ENCODE results near the gene JAKMIP2. TPM values are rescaled to one million over a fixed set of nuclear protein-coding genes. Genes with fewer than 3 reads are reported as not detected.

Gene JAKMIP2
- total RNA-seq, 1 experiment from 2014 or later, result not detected

DNA sequence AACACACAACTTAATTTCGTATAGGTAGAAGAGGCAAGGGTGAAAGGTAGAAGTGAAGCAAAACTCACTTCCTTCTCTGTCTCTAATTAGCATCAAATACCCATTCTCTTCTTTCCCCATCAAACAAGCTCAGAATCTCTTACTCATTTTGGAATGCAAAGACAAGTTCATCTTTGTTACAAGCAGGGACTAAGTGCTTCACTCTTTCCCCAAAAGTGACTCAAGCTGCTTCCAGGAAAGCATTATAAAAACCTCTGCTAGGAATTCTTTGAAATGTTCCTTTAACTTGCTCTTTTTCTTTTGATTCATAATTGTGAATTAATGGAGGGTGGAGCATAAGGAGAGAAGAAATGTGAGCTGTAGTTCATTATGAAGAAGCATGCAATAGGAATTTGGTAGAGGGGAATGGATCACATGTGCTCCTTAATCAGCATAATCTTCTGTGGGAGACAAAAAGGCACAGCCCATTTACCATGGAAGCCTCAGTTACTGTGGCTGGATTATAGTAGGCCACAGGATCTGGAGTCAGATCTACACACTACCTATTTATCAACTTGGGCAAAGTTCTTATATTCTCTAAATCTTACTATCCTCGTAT, 163.1 kb downstream of the JAKMIP2 start:
- POLR2A ChIA-PET (ENCODE audit: unreplicated experiment), result no interaction called here
- H3K4me3 ChIP-seq, result no peak overlapping the region
- DNase-seq, result peak in 1 of 2 experiments; percentile 11
- no peaks in the 10 kb centered on the region for H3K79me2 ChIP-seq (ENCODE audit: low read depth)
- no peak overlapping the region for H3K4me2 ChIP-seq
- TF ChIP-seq EZH2 (IDR thresholded peaks at IDR 0.05; ENCODE audit: low read depth), result no peak
- TF ChIP-seq, protein P1, sequence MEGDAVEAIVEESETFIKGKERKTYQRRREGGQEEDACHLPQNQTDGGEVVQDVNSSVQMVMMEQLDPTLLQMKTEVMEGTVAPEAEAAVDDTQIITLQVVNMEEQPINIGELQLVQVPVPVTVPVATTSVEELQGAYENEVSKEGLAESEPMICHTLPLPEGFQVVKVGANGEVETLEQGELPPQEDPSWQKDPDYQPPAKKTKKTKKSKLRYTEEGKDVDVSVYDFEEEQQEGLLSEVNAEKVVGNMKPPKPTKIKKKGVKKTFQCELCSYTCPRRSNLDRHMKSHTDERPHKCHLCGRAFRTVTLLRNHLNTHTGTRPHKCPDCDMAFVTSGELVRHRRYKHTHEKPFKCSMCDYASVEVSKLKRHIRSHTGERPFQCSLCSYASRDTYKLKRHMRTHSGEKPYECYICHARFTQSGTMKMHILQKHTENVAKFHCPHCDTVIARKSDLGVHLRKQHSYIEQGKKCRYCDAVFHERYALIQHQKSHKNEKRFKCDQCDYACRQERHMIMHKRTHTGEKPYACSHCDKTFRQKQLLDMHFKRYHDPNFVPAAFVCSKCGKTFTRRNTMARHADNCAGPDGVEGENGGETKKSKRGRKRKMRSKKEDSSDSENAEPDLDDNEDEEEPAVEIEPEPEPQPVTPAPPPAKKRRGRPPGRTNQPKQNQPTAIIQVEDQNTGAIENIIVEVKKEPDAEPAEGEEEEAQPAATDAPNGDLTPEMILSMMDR (conservative IDR thresholded peaks at IDR 0.05), result no peak
- no peak overlapping the region for H3K27ac ChIP-seq
- no peaks in the 10 kb centered on the region for H3K9me2 ChIP-seq (ENCODE audit: insufficient read depth)
- no peaks in the 10 kb centered on the region for H3F3A ChIP-seq (ENCODE audit: insufficient read depth, low read depth)
- H2AFZ ChIP-seq, result no peak overlapping the region
- intact Hi-C loops (cut with micrococcal nuclease; ENCODE audit: unreplicated experiment), result no loop called here
- no peaks in the 10 kb centered on the region for H4K20me1 ChIP-seq (ENCODE audit: insufficient read depth)
- H3K4me1 ChIP-seq (replicated peaks; ENCODE audit: insufficient read depth), result no peaks in the 10 kb centered on the region
- no peaks in the 10 kb centered on the region for H3K9me3 ChIP-seq (ENCODE audit: insufficient read depth, low read depth)
- H3K36me3 ChIP-seq (ENCODE audit: low read depth), result no peaks in the 10 kb centered on the region
- peaks cover 9% of the 10 kb centered on the region; the same call in 1 of the 2 replicates for H3K27me3 ChIP-seq (ENCODE audit: insufficient read depth, low read depth)
- no TSS peak for BruUV-seq (replicated peaks)
- CTCF ChIA-PET, result no interaction called here

DNA sequence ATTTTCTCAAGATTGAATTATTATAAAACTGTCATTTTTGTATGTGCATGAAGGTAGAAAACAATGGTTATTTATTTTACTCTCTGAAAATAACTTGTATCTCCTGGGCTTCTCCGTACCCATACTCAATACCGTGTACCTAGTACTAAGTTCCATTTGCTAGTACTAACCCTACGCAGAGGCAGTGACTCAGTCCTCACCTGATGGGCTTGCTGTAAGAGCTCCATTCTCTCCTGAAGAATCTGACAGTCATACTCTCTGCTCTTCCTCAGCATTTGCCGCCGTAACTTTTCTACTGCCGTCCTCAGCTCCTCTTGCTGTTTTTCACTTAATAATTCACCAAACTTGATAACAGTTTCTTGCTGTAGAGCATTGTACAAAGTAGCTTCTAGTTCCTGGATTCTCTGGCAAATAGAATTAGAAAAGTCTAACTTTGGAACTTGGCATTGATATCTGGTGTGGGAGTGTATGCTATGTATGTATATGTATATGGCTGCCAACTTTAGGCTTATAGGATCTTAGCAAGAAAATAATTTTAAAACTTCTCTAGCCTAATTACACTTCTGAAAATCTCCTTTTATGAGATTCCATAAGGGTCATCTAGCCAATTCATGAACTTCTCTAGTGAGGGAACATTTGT, 164.7 kb downstream of the JAKMIP2 start:
- Histone ChIP-seq H2AFZ (no peak overlapping the region), H3K27ac (no peak overlapping the region), H3K9me2 (ENCODE audit: insufficient read depth) (no peaks in the 10 kb centered on the region), H3K4me1 (replicated peaks; ENCODE audit: insufficient read depth) (no peaks in the 10 kb centered on the region), H3K9me3 (ENCODE audit: insufficient read depth, low read depth) (no peaks in the 10 kb centered on the region), H3K27me3 (ENCODE audit: insufficient read depth, low read depth) (peaks cover 9% of the 10 kb centered on the region; the same call in 1 of the 2 replicates), H3K4me3 (no peak overlapping the region), H3K4me2 (no peak overlapping the region), H3K79me2 (ENCODE audit: low read depth) (no peaks in the 10 kb centered on the region), H3F3A (ENCODE audit: insufficient read depth, low read depth) (no peaks in the 10 kb centered on the region), H3K36me3 (ENCODE audit: low read depth) (no peaks in the 10 kb centered on the region), H4K20me1 (ENCODE audit: insufficient read depth) (no peaks in the 10 kb centered on the region)
- CTCF ChIA-PET, result no interaction called here
- BruUV-seq (replicated peaks), result no TSS peak
- POLR2A ChIA-PET (ENCODE audit: unreplicated experiment), result no interaction called here
- TF ChIP-seq, protein P1 (conservative IDR thresholded peaks at IDR 0.05), result no peak
- TF ChIP-seq EZH2 (IDR thresholded peaks at IDR 0.05; ENCODE audit: low read depth), result no peak
- no peak for DNase-seq
- intact Hi-C loops (cut with micrococcal nuclease; ENCODE audit: unreplicated experiment), result no loop called here

DNA sequence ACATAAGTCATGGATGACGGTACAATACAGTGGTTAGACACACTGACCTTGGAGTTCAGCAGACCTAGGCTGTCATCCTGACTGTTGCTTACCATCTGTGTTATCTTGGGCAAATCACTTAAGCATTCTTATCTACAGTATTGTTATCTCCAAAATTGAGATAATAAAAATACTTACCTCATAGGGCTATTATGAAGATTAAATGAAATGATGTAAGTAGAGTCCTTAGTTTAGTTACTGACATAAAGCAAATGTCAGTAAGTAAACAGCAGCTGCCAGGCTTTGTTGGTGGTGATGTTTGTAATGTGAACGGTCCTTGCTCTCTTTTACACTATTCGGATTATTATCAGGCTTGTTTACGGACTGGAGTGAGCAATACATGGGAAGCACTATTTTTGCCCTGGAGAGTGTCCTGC, 165.3 kb downstream of the JAKMIP2 start:
- Histone ChIP-seq H3F3A (ENCODE audit: insufficient read depth, low read depth) (no peaks in the 10 kb centered on the region), H3K36me3 (ENCODE audit: low read depth) (no peaks in the 10 kb centered on the region), H2AFZ (no peak overlapping the region), H3K27ac (no peak overlapping the region), H3K4me3 (no peak overlapping the region), H3K9me3 (ENCODE audit: insufficient read depth, low read depth) (no peaks in the 10 kb centered on the region), H3K27me3 (ENCODE audit: insufficient read depth, low read depth) (peaks cover 9% of the 10 kb centered on the region; the same call in 1 of the 2 replicates), H3K4me2 (no peak overlapping the region), H3K4me1 (replicated peaks; ENCODE audit: insufficient read depth) (no peaks in the 10 kb centered on the region), H4K20me1 (ENCODE audit: insufficient read depth) (no peaks in the 10 kb centered on the region), H3K9me2 (ENCODE audit: insufficient read depth) (no peaks in the 10 kb centered on the region), H3K79me2 (ENCODE audit: low read depth) (no peaks in the 10 kb centered on the region)
- DNase-seq, result no peak
- ChIA-PET POLR2A (ENCODE audit: unreplicated experiment) (no interaction called here), CTCF (no interaction called here)
- no TSS peak for BruUV-seq (replicated peaks)
- intact Hi-C loops (cut with micrococcal nuclease; ENCODE audit: unreplicated experiment), result no loop called here
- TF ChIP-seq, protein P1 (conservative IDR thresholded peaks at IDR 0.05), result no peak
- no peak for TF ChIP-seq EZH2 (IDR thresholded peaks at IDR 0.05; ENCODE audit: low read depth)
